HL-60 (cell line): ENCODE data around the gene SDK1.

Experiments used
- DNase-seq, 2 experiments: peaks; one replicate each; pipeline ENCODE4 v3.0.0-alpha.2; 2010 to 2020; ENCODE audit warnings: low read depth in 1 of 2, low spot score in 1 of 2
- H3K27ac ChIP-seq: fragments of 250-450 bp; sonication (Bioruptor Pico); replicated peaks from 2 replicates; pipeline ENCODE4 v1.5.1; 2020; ENCODE audit warnings: mild to moderate bottlenecking, moderate library complexity
- H3K27me3 ChIP-seq: fragments of 250-450 bp; sonication (Bioruptor Pico); 2 replicates; pipeline ENCODE4 v1.5.1; 2021; ENCODE audit warnings: mild to moderate bottlenecking, moderate library complexity; ENCODE audit not compliant: insufficient read depth, poor library complexity, severe bottlenecking
- H3K4me3 ChIP-seq: replicated peaks from 2 replicates; pipeline ENCODE4 v1.5.1; 2011; ENCODE audit warnings: mild to moderate bottlenecking, control low read depth, low read length; ENCODE audit not compliant: insufficient read depth
- CTCF ChIP-seq: IDR thresholded peaks from one replicate; pipeline ENCODE4 v1.5.1; 2011; ENCODE audit warnings: low read length, control low read depth, inconsistent platforms; ENCODE audit not compliant: insufficient read depth
- GABPA ChIP-seq: IDR thresholded peaks from 2 replicates; pipeline ENCODE4 v1.6.1; 2012; ENCODE audit warnings: low read depth
- POLR2AphosphoS5 ChIP-seq: IDR thresholded peaks from 2 replicates; pipeline ENCODE4 v1.6.1; 2012; ENCODE audit warnings: low read depth
- REST ChIP-seq: IDR thresholded peaks from 2 replicates; pipeline ENCODE4 v1.6.1; 2012; ENCODE audit warnings: low read depth; ENCODE audit not compliant: insufficient replicate concordance
- SPI1 ChIP-seq: IDR thresholded peaks from 2 replicates; pipeline ENCODE4 v1.6.1; 2012; ENCODE audit warnings: low read depth, mild to moderate bottlenecking, borderline replicate concordance

The SDK1 gene

GRCh38 chr7:4225881-4226523 lies 925.0 kb downstream of the SDK1 start:
- no peak for TF ChIP-seq POLR2AphosphoS5
- TF ChIP-seq CTCF = no peak
- TF ChIP-seq GABPA = no peak
- TF ChIP-seq SPI1 = no peak
- TF ChIP-seq REST = no peak
- no peak overlapping the region for H3K4me3 ChIP-seq
- no peak for DNase-seq
- H3K27ac ChIP-seq = no peak overlapping the region
- no peaks in the 10 kb centered on the region for H3K27me3 ChIP-seq

- H3K4me3 ChIP-seq = no peak overlapping the region
- TF ChIP-seq REST (no peak), SPI1 (no peak), GABPA (no peak)
- no peak overlapping the region for H3K27ac ChIP-seq
- no peaks in the 10 kb centered on the region for H3K27me3 ChIP-seq
- no peak for DNase-seq
These were observed 925.5 kb downstream of the SDK1 start for GRCh38 chr7:4226524-4226882.

GRCh38 chr7:4227105-4228010 lies 926.3 kb downstream of the SDK1 start:
- no peak overlapping the region for H3K4me3 ChIP-seq
- no peaks in the 10 kb centered on the region for H3K27me3 ChIP-seq
- TF ChIP-seq GABPA = no peak
- no peak for TF ChIP-seq SPI1
- no peak for TF ChIP-seq REST
- TF ChIP-seq CTCF = no peak
- no peak for TF ChIP-seq POLR2AphosphoS5
- no peak for DNase-seq
- no peak overlapping the region for H3K27ac ChIP-seq
